ENCODE results near the gene NAV2.
A peak's percentile ranks its signal among the peaks of the same experiment; 100 is the strongest.

The NAV2 gene

GRCh38 chr11:19759389-19759788 lies 46.8 kb downstream of the NAV2 start:
- H3K4me3 ChIP-seq (ENCODE audit: low read depth, low read length) = no peak overlapping the region
- no peak for TF ChIP-seq CTCF (IDR thresholded peaks at IDR 0.05; ENCODE audit: low read depth, low read length)
- in situ Hi-C loops (cut with HindIII; ENCODE audit: low sequenced_read_pairs) = no loop called here
- DNase-seq (ENCODE audit: low read depth, low spot score) = no peak

DNA sequence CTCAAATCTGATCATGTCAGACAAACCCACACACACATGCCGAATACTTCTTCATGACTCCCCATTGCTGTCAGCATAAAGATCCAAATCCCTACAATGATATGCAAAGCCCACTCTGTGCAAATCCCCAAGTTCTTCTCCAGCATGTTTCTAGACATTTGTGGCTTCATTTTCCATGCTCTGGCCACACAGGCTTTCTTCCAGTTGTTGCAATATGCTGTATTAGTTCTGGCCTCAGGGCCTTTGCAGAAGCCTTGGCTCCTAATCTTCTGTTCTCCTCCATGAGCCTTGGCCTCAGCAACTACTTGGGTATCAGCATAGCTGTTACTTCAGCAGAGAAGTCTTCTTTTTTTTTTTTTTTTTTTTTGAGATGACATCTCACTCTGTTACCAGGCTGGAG lies 49.6 kb downstream of the NAV2 start:
- in situ Hi-C loops (cut with HindIII; ENCODE audit: low sequenced_read_pairs) = no loop called here
- TF ChIP-seq CTCF (IDR thresholded peaks at IDR 0.05; ENCODE audit: low read depth, low read length) = no peak
- H3K4me3 ChIP-seq (ENCODE audit: low read depth, low read length) = no peak overlapping the region
- no peak for DNase-seq (ENCODE audit: low read depth, low spot score)

- DNase-seq (ENCODE audit: low read depth, low spot score) = peak; percentile 42
- TF ChIP-seq CTCF (IDR thresholded peaks at IDR 0.05; ENCODE audit: low read depth, low read length) = no peak
- in situ Hi-C loops (cut with HindIII; ENCODE audit: low sequenced_read_pairs) = no loop called here
Observed at GRCh38 chr11:19763330-19763729, 50.7 kb downstream of the NAV2 start.

GRCh38 chr11:19766206-19766605 lies 53.6 kb downstream of the NAV2 start:
- TF ChIP-seq CTCF (IDR thresholded peaks at IDR 0.05; ENCODE audit: low read depth, low read length) = no peak
- H3K4me3 ChIP-seq (ENCODE audit: low read depth, low read length) = no peak overlapping the region
- DNase-seq (ENCODE audit: low read depth, low spot score) = peak; percentile 32
- in situ Hi-C loops (cut with HindIII; ENCODE audit: low sequenced_read_pairs) = no loop called here

More at GRCh38 chr11:19763330-19763729, 50.7 kb downstream of the NAV2 start:
- H3K4me3 ChIP-seq (ENCODE audit: low read depth, low read length) = no peak overlapping the region

DNA sequence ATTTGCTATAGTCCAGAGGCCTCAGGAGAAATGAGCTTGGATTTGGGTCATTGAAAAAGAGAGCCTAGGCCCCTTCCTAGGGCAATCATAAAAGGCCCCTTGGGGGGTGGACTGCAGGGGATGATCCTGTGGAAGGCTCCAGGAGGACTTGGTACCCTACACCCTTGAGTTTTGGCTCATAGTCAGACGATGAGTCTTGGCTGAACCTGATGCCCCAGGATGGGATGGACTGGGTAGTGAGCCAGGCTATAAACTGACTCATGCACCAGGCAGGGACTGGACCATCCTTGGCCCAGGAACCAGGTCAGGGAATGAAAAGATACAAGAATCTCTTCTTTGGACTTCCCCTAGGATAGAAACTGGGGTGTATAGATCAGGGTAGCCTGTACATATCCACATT lies 54.2 kb downstream of the NAV2 start:
- H3K4me3 ChIP-seq (ENCODE audit: low read depth, low read length) = no peak overlapping the region
- no peak for TF ChIP-seq CTCF (IDR thresholded peaks at IDR 0.05; ENCODE audit: low read depth, low read length)
- DNase-seq (ENCODE audit: low read depth, low spot score) = no peak
- in situ Hi-C loops (cut with HindIII; ENCODE audit: low sequenced_read_pairs) = no loop called here

- TF ChIP-seq CTCF (IDR thresholded peaks at IDR 0.05; ENCODE audit: low read depth, low read length) = no peak
- DNase-seq (ENCODE audit: low read depth, low spot score) = no peak
- H3K4me3 ChIP-seq (ENCODE audit: low read depth, low read length) = no peak overlapping the region
- in situ Hi-C loops (cut with HindIII; ENCODE audit: low sequenced_read_pairs) = no loop called here
Observed at GRCh38 chr11:19767627-19768151, 55.1 kb downstream of the NAV2 start.

DNA sequence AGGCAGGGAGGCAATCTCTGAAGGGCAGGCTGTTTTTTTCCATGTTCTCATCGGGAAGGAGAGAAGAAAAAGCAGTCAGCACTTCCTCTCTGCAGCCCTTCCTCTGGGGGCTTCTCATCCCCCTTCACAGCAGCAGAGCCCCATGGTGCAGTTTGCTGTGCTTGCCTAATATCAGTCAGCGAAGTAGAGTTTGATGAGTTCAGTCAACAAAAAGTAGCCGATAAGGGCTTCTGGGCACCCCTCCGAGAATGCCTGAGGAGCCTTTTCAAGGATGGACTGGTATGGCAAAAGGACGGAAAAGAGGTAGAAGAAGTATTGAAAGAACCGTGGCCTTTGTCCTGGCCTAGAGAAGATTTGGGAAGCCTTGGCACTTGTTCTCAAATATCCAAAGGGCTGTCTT lies 55.6 kb downstream of the NAV2 start:
- DNase-seq (ENCODE audit: low read depth, low spot score) = no peak
- in situ Hi-C loops (cut with HindIII; ENCODE audit: low sequenced_read_pairs) = no loop called here
- no peak for TF ChIP-seq CTCF (IDR thresholded peaks at IDR 0.05; ENCODE audit: low read depth, low read length)
- no peak overlapping the region for H3K4me3 ChIP-seq (ENCODE audit: low read depth, low read length)
